WI38 (cell line): ENCODE results near the gene BHMT.
A peak's percentile ranks its signal among the peaks of the same experiment; 100 is the strongest.

Experiments
- H3K4me3 ChIP-seq: 2 replicates; pipeline ENCODE4 v1.5.1; 2011; ENCODE audit warnings: low read depth, mild to moderate bottlenecking, control low read depth, low read length
- CTCF ChIP-seq: IDR thresholded peaks from 2 replicates; pipeline ENCODE4 v1.5.1; 2012; ENCODE audit warnings: low read depth, mild to moderate bottlenecking, control low read depth, low read length

BHMT gene

GRCh38 chr5:79133121-79133656 lies 21.6 kb downstream of the BHMT start:
- H3K4me3 ChIP-seq: peak overlapping the region; percentile 45
- no peak for TF ChIP-seq CTCF

- H3K4me3 ChIP-seq: peak overlapping the region; percentile 45
- peak; percentile 70 for TF ChIP-seq CTCF
Observed at GRCh38 chr5:79133657-79134451, 22.2 kb downstream of the BHMT start.

- no peak for TF ChIP-seq CTCF
- no peak overlapping the region for H3K4me3 ChIP-seq
Observed at GRCh38 chr5:79135790-79136553, 24.4 kb downstream of the BHMT start.

GRCh38 chr5:79136618-79137017 lies 25.0 kb downstream of the BHMT start:
- no peak for TF ChIP-seq CTCF
- no peak overlapping the region for H3K4me3 ChIP-seq

- no peak overlapping the region for H3K4me3 ChIP-seq
- TF ChIP-seq CTCF: no peak
Observed at GRCh38 chr5:79140553-79140952, 28.9 kb downstream of the BHMT start.

GRCh38 chr5:79143684-79144379 lies 32.2 kb downstream of the BHMT start:
- H3K4me3 ChIP-seq: no peak overlapping the region
- no peak for TF ChIP-seq CTCF
